Retinal pigment epithelial cell (primary cell): ENCODE results near the gene MANF.

Experiments used
- DNase-seq: peaks from one replicate; pipeline ENCODE4 v3.0.0-alpha.2; 2010; ENCODE audit warnings: low read depth
- H3K4me3 ChIP-seq: 2 replicates; pipeline ENCODE4 v1.5.1; 2011; ENCODE audit warnings: mild to moderate bottlenecking, low read length, control low read depth, moderate library complexity
- TF ChIP-seq, protein P1 (sequence below): conservative IDR thresholded peaks from 2 replicates; pipeline ENCODE4 v1.5.1; 2011; ENCODE audit warnings: low read depth, low read length, control low read depth, inconsistent platforms

MANF gene

DNA sequence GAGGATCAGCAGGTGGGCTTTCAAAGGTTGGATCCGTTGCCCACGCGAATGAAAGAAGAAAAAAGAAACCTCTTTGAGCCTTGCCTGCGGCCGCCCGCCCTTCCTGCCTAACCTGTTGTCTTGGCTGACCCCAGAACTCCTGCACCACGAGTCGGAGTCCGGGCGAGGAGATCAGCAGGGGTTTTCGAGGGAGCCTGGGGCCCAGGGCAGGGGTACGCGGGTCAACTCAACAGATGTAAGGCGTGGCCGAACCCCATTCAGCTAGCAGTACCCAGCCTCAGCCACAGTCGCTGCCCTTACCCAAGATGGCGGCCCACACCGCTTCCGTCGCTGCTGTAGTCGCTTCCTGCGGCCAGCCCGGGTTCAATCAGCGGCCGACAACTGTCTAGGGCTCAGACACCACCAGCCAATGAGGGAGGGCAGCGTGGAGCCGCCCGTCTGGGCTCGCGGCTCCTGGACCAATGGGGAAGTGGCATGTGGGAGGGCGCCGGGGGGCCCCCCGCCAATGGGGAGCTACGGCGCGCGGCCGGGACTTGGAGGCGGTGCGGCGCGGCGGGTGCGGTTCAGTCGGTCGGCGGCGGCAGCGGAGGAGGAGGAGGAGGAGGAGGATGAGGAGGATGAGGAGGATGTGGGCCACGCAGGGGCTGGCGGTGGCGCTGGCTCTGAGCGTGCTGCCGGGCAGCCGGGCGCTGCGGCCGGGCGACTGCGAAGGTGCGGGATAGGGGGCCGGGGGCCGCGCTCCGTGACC, at the start of gene MANF:
Gene MANF, plus strand, starts transcription at position 566 of the 748 bp plus-strand sequence. Its CDS starts 52 bp downstream, at position 618.
- peak; percentile 95 for DNase-seq
- peak within 1 kb of the TSS; percentile 98 for H3K4me3 ChIP-seq
- TF ChIP-seq, protein P1, sequence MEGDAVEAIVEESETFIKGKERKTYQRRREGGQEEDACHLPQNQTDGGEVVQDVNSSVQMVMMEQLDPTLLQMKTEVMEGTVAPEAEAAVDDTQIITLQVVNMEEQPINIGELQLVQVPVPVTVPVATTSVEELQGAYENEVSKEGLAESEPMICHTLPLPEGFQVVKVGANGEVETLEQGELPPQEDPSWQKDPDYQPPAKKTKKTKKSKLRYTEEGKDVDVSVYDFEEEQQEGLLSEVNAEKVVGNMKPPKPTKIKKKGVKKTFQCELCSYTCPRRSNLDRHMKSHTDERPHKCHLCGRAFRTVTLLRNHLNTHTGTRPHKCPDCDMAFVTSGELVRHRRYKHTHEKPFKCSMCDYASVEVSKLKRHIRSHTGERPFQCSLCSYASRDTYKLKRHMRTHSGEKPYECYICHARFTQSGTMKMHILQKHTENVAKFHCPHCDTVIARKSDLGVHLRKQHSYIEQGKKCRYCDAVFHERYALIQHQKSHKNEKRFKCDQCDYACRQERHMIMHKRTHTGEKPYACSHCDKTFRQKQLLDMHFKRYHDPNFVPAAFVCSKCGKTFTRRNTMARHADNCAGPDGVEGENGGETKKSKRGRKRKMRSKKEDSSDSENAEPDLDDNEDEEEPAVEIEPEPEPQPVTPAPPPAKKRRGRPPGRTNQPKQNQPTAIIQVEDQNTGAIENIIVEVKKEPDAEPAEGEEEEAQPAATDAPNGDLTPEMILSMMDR = no peak

DNA sequence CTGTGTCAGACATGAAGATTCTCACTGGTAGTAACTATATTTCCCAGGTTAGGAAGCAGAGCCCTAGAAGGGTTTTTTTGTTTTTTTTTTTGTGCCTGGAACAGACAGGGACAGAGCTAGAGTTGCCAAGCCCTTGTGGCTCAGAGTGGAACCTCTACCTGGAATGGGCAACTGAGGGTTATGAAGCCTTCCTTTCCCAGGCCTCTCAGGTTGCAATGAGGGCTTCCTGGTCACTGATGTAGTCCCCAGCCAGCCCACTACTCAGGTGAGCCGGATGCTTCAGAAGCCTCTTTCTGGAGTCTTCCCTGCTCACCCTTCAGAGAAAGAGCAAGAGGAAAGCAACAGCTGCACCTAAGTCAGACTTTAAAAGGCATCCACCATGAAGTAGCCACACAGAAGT, 48.8 kb upstream of the MANF start:
- no peak overlapping the region for H3K4me3 ChIP-seq
- TF ChIP-seq, protein P1 = no peak
- no peak for DNase-seq

DNA sequence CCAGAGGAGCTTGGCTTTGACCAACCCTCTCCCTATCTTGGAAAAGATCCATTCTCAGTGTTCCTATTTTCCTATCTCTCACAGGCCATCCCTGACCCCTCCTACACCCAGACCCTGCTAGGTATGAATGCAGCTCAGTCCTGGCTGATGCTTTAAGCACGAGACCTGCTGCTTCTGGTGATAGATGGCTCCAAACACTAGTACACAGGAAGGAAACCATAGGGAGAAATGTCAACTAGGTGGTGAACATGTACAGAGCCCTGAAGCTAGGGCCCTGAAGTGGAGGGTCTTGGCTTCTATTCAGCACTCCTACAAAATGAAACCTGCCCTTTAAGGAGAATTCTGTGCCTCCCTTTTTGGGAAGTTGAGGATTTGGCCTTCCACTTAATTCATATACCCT, 47.4 kb upstream of the MANF start:
- no peak for DNase-seq
- TF ChIP-seq, protein P1 = no peak
- H3K4me3 ChIP-seq = no peak overlapping the region

DNA sequence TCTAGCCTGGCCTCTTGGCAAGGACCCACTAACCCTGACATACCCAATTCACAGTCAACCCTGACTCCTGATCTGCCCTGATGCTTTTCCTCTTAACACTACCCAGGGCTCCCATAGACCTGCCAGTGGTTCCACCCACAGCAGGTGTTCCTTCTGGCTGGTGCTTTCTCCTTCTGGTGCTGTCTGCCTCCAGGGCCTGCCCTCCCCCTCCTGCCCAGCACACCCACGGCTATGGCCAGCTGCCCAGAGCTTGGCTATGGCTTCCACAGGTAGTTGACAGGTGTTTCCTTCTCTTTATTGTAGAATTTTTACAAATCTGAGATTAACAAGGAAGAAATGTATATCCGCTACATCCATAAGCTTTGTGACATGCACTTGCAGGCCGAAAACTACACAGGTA, 46.5 kb upstream of the MANF start:
- no peak overlapping the region for H3K4me3 ChIP-seq
- TF ChIP-seq, protein P1 = no peak
- DNase-seq = no peak

DNA sequence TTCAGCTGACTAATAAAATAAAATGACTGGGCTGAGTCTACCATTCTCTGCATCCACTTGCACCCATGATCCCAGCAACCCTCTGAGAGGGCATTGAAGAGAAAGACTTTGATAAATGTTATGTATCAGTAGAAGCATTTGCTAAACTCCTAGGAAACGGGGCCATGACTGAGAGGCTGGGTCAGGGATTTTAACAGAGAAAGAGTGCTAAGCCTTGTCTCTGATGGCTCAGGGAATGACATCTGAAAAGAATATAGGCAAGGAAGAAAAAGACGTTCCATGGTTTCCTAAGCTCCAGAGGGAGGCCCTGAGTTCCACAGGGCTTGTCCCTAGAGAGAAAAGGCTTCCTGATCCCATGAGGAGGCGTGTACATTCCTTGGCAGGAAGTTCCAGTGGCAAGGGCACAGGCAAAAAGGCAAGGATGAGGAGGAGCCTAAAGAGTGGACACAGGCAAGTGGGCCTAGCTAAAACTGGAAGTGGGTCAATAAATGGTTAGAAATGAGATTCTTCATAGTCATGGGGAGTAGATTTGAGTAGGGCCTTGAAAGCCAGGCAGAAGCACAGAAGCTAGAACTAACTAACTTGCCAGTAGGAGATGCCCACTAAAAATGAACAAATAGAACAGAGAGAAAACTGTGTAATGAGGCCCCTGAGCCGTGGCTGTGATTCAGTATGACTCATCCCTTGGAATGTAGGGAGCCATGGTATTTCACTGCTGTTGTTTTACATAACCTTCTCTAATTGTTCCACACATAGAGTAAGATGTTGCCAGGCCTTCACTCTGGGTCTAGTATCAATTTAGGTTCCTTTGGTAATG, 44.9 kb upstream of the MANF start:
- DNase-seq = peak; percentile 89
- no peak overlapping the region for H3K4me3 ChIP-seq
- TF ChIP-seq, protein P1 = no peak

DNA sequence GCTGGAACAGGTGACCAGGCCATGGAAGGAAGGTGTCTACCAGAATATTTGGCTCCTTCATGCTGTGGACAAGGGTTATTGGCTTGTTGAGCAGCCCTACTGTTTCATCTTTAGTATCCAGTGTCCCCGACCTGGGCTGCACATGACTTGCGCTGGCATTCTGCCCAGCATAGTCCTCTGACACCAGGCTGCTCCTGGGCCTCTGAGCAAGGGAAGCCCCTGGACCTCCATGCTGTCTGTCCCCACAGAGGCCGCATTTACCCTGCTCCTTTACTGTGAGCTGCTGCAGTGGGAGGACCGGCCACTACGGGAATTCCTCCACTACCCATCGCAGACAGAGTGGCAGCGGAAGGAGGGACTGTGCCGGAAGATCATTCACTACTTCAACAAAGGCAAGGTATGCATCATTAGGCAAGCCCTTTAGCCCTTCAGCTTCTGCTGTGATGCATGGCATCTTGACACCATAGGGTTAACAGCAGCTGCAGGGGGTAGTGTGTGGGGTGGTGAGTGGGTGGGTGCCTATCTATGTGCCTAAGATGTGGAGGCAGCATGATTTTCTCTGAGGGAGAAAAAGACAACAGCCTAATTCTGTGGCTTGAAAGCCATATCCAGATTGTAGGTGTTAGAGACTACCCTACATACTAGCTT, 44.0 kb upstream of the MANF start:
- no peak for DNase-seq
- no peak overlapping the region for H3K4me3 ChIP-seq
- TF ChIP-seq, protein P1 = no peak
